ENCODE measurements around the gene TCF23.
A peak's percentile ranks its signal among the peaks of the same experiment; 100 is the strongest.

TCF23 gene

DNA sequence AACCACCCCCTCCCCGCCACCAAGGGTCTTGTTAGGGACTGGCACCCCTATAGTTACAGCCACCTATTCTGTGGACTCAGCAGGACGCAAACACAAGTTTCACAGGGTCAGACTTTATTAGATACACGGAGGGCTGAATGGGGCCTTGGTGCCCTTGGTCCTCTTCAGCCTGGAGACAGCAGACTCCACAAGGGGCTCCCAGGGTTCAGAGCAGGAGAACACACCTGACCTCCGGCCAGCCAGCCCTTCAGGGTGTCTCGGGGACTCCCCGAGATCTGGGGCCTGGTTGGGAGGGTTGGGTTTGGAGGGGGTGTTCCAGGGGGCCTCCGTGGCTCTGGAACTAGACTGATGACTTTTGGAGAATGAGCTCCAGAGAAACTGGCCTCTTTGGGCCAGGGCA is 12.1 kb upstream of the TCF23 start:
- no peaks in the 10 kb centered on the region for H3K9me3 Mint-ChIP-seq
- H3K27ac Mint-ChIP-seq = no peak overlapping the region
- H3K27me3 Mint-ChIP-seq (ENCODE audit: low read depth) = peaks cover 12% of the 10 kb centered on the region
- H3K4me3 Mint-ChIP-seq = no peak overlapping the region
- H3K4me1 Mint-ChIP-seq (ENCODE audit: low read depth) = peaks cover 14% of the 10 kb centered on the region
- peaks cover 11% of the 10 kb centered on the region for H3K36me3 Mint-ChIP-seq (ENCODE audit: low read depth)

DNA sequence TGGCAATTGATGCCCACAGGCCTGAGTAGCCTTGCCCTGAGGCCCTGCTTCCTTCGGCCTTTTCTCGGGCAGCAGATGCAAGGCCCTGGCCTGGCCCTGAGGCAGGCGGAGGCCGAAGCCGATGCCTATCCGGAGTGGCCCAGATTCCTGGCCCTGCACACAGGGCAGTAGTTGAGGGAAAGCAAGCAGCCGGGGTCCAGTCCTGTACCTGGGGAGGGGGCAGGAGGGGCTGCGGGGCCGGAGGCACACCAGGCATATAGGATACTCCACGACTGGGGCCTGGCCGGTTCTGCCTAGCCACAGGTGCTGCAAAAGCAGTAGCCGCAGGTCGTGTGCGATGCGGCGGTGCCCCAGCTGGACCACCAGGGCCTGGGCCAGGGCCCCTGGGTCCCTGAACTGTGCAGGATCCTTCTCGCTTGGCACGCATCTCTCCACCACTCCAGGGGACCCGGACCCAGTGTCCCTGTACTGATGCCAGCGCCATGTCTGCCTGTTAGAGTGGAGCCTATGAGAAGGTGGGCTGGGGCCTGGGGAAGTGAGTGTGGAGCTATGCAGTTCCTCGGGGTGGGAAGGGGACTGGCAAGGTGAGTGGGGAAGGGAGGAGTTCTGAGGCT is 11.4 kb upstream of the TCF23 start:
- peaks cover 10% of the 10 kb centered on the region for H3K36me3 Mint-ChIP-seq (ENCODE audit: low read depth)
- peaks cover 12% of the 10 kb centered on the region for H3K27me3 Mint-ChIP-seq (ENCODE audit: low read depth)
- H3K4me1 Mint-ChIP-seq (ENCODE audit: low read depth) = peaks cover 13% of the 10 kb centered on the region
- no peak overlapping the region for H3K4me3 Mint-ChIP-seq
- no peak overlapping the region for H3K27ac Mint-ChIP-seq
- no peaks in the 10 kb centered on the region for H3K9me3 Mint-ChIP-seq

DNA sequence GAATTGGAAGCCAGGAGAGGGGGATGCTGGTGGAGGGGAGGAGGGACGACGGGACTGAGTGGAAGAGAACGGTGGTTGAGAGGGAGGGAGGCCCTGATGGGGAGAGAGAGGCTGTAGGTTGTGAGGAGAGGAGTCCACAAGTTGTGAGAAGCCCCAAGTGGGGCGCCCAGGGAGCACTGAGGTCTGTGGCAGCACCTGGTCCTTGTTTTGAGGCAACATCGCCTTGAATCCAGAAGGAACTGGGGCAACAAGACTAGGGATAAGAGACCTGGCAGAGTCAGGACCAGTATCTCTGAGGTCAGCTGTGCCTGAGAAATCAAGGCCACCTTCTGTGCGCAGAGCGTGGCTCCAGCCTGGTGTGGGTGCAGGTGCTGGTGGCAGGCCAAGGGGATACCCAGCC is 10.7 kb upstream of the TCF23 start:
- H3K9me3 Mint-ChIP-seq = no peaks in the 10 kb centered on the region
- H3K4me1 Mint-ChIP-seq (ENCODE audit: low read depth) = peaks cover 6% of the 10 kb centered on the region
- peaks cover 6% of the 10 kb centered on the region for H3K36me3 Mint-ChIP-seq (ENCODE audit: low read depth)
- H3K27me3 Mint-ChIP-seq (ENCODE audit: low read depth) = peaks cover 17% of the 10 kb centered on the region
- H3K27ac Mint-ChIP-seq = no peak overlapping the region
- no peak overlapping the region for H3K4me3 Mint-ChIP-seq

DNA sequence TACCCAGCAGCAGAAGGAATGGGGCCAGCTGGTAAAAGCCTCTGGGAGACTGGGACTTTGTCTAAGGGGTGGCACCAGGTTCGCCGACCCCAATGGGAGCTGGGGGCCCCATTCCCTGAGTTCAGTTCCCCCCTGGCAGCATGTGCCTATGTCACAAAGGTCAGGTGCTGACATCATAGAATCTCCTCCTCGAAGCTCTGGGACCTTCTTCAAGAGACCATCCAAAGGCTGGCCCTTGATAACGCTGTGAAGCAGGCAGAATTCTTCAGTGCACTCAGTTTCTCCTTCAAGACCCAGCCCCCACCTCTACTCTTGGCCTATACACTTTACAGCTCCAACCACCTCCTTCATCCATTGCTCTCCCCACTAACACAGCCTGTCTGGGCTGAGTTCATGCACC is 9.5 kb upstream of the TCF23 start, which contains the start of gene PRR30:
Gene PRR30, minus strand, starts transcription at position 101 of the 400 bp plus-strand sequence. CDS start 1,081 bp downstream, outside the sequence.
- H3K4me3 Mint-ChIP-seq = no peak within 1 kb of the TSS
- H3K9me3 Mint-ChIP-seq = no peaks in the 10 kb centered on the region
- no peaks in the 10 kb centered on the region for H3K4me1 Mint-ChIP-seq (ENCODE audit: low read depth)
- no peak within 1 kb of the TSS for H3K27ac Mint-ChIP-seq
- H3K36me3 Mint-ChIP-seq (ENCODE audit: low read depth) = peaks cover 2% of the 10 kb centered on the region
- H3K27me3 Mint-ChIP-seq (ENCODE audit: low read depth) = peaks cover 29% of the 10 kb centered on the region

DNA sequence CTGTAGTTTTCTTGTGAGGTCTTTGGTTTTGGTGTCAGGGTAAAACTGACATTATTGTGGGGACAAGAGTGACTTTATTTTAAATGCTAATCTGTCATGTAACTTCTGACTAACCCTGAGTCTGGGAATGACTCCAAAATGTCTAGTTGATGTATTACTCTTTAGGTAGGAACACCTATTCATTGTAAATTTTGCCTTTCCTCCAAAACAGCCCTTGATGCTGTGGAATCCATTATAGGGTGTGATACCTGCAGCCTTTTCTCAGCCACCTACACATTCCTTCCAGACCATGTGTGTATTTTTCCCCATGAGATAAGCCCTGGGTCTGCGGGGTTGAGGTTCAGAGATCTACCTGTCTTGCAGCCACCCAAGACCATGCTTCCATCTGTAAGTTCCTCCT is 5.5 kb upstream of the TCF23 start:
- Mint-ChIP-seq H3K9me3 (no peaks in the 10 kb centered on the region), H3K27me3 (ENCODE audit: low read depth) (peaks cover 29% of the 10 kb centered on the region), H3K4me3 (no peak overlapping the region), H3K27ac (no peak overlapping the region), H3K4me1 (ENCODE audit: low read depth) (no peaks in the 10 kb centered on the region), H3K36me3 (ENCODE audit: low read depth) (no peaks in the 10 kb centered on the region)

DNA sequence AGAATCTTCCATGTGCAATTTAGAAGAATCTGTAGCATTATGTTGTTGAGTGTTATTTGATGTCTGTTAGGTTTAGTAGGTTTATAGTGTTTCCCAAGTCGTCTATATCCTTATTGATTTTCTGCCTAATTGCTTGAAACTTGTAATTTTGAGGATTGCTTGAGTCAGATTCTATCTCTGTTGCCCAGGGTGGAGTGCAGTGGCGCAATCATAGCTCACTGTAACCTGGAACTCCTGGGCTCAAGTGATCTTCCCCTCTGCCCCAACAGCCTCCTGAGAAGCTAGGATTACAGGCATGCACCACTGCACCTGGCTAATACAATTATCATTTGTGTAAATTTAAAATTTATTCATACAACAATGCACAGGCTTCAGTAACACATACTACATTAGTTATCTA is 3.1 kb upstream of the TCF23 start:
- H3K27ac Mint-ChIP-seq = no peak overlapping the region
- peaks cover 21% of the 10 kb centered on the region for H3K27me3 Mint-ChIP-seq (ENCODE audit: low read depth)
- no peaks in the 10 kb centered on the region for H3K36me3 Mint-ChIP-seq (ENCODE audit: low read depth)
- H3K4me1 Mint-ChIP-seq (ENCODE audit: low read depth) = no peaks in the 10 kb centered on the region
- no peaks in the 10 kb centered on the region for H3K9me3 Mint-ChIP-seq
- no peak overlapping the region for H3K4me3 Mint-ChIP-seq

DNA sequence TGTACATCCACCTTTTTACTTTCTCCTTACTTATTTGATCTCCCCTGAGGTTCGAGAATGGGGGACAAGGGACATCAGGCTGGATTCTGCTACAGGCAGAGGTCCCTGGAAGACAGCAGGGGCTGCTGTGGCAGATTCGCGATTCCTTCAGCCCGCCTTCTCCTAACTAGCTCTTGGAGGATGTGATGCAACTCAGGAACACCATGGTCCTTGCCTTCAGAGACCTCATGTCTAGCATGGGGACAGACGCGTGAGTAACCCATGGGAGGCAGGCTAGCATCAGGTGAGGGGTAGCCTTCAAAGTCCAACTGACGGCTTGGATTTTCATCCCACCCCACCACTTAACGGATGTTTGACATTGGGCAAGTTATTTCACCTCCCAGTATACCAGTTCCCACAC is 869 bp upstream of the TCF23 start:
- no peak overlapping the region for H3K4me3 Mint-ChIP-seq
- H3K36me3 Mint-ChIP-seq (ENCODE audit: low read depth) = no peaks in the 10 kb centered on the region
- peaks cover 17% of the 10 kb centered on the region for H3K27me3 Mint-ChIP-seq (ENCODE audit: low read depth)
- H3K4me1 Mint-ChIP-seq (ENCODE audit: low read depth) = no peaks in the 10 kb centered on the region
- no peaks in the 10 kb centered on the region for H3K9me3 Mint-ChIP-seq
- H3K27ac Mint-ChIP-seq = no peak overlapping the region

DNA sequence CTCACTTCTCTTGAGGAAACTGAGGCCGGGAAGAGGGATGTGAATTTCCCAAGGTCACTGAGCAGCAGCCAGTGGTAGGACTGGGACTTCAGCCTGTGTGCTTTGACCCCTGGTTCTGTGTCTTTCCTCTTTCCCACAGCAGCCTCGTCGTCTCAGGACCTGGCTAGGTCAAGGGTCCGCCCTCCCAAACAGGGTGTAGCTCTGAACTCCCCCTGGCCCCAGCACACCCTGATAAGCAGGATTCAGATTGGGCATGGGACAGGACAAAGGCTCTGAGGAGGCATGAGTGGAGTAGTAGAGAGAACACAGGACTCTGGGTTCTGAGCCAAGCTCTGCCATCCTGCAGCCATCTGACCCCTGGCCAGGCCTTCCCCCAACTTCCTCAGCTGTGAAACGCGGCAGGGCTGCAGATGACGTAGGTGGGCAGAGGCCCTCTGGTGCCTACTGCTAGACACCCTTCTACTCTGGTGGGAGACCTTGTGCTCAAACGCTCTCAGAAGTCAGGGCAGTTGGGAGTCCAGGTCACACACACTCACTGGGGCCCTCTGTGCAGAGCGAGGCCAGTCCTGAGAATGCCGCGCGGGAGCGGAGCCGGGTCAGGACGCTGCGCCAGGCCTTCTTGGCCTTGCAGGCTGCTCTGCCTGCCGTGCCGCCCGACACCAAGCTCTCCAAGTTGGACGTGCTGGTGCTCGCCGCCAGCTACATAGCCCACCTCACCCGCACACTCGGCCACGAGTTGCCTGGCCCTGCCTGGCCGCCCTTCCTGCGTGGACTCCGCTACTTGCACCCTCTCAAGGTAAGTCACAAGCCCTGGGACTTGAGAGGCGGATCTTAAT is 984 bp downstream of the TCF23 start:
- H3K36me3 Mint-ChIP-seq (ENCODE audit: low read depth) = no peaks in the 10 kb centered on the region
- H3K9me3 Mint-ChIP-seq = no peaks in the 10 kb centered on the region
- H3K4me3 Mint-ChIP-seq = no peak overlapping the region
- H3K27ac Mint-ChIP-seq = no peak overlapping the region
- H3K27me3 Mint-ChIP-seq (ENCODE audit: low read depth) = no peaks in the 10 kb centered on the region
- no peaks in the 10 kb centered on the region for H3K4me1 Mint-ChIP-seq (ENCODE audit: low read depth)

DNA sequence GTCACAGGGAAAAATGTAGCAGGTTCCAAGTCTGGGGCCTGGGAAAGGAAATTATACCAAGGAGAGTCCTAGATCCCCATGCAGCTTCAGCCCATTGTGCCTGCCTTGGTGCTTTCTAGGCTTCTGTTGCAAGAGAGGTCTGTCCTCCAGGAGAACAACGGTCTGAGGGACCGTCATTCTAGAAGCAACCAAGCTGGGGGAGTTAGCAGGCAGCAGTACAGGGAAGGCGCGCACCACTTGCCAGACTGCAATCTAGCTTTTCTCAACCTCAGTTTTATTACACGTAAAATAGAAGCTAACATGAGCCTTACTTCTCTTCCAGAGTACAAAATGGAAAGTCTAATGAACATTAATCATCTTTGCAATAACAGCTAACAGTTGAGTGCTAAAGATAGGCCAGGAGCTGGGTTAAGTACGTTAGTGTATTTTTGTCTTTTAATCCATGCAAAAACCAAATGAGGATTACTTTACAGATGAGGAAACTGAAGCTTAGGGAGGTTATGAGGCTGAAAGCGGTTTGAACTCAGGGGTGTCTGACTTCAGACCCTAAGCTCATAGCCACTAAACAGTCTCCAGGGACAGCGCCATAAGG is 1.9 kb downstream of the TCF23 start:
- no peak overlapping the region for H3K4me3 Mint-ChIP-seq
- no peaks in the 10 kb centered on the region for H3K27me3 Mint-ChIP-seq (ENCODE audit: low read depth)
- H3K4me1 Mint-ChIP-seq (ENCODE audit: low read depth) = no peaks in the 10 kb centered on the region
- H3K27ac Mint-ChIP-seq = no peak overlapping the region
- no peaks in the 10 kb centered on the region for H3K9me3 Mint-ChIP-seq
- no peaks in the 10 kb centered on the region for H3K36me3 Mint-ChIP-seq (ENCODE audit: low read depth)

DNA sequence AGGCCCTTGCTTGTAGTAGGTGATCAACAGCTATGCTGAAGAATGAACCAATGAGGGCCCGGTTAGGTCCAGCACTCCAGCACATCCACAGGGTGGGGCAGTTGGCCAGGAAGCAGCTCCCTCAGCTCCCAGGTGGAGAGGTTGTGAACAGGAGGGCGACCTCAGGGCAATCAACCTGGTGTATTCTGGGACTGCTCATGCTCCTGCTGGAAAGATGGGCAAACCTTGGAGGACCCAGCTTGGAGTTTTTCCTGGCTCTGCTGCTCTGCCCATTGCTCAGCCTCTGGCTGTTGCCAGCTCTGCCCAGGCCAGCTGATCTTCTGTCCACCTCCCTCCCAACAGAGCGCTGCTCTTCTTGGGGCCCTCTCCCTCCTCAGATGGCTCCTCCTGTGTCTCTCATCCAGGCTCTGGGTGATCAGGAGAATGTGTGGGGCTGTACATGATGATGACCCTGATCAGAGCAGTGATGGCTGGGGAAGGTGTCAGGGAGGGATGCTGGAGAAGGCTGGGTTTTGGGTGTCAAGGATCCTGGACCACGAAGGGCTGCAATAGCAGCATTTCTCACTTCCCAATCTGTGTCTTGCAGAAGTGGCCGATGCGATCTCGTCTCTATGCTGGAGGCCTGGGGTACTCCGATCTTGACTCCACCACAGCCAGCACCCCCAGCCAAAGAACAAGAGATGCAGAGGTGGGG is 3.4 kb downstream of the TCF23 start:
- no peaks in the 10 kb centered on the region for H3K4me1 Mint-ChIP-seq (ENCODE audit: low read depth)
- no peaks in the 10 kb centered on the region for H3K9me3 Mint-ChIP-seq
- H3K27me3 Mint-ChIP-seq (ENCODE audit: low read depth) = no peaks in the 10 kb centered on the region
- no peaks in the 10 kb centered on the region for H3K36me3 Mint-ChIP-seq (ENCODE audit: low read depth)
- H3K27ac Mint-ChIP-seq = no peak overlapping the region
- no peak overlapping the region for H3K4me3 Mint-ChIP-seq

DNA sequence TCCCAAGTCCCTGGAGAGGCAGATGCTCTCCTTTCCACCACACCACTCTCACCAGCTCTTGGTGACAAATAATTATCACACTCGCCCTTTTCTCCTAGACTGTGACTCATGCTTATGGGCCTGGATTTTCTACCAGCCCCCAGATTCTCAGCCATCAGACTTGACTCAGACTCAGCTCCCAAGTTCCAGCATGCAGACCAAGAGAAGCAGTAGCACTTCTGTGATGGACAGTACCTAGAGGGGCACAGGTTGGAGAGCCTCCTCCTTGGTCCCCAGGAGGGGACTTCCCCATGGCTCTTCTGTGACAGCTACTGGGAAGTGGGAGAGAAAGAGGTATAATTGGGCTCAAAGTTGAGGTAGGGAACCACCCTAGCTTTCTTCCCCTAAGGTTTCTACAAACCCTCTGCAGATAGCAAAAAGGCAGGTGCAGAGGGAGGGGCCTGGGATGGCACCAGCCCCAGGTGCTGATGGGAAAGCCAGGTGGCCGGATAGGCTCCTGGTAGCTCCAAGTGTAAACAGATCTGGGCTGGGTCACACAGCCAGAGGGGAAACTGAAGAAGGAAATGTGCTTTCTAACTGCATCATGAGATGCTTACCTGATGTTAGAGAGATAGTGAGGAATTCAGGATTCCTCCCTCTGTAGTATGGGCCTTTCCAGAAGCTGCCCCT is 4.1 kb downstream of the TCF23 start:
- Mint-ChIP-seq H3K9me3 (no peaks in the 10 kb centered on the region), H3K4me3 (no peak overlapping the region), H3K4me1 (ENCODE audit: low read depth) (no peaks in the 10 kb centered on the region), H3K27me3 (ENCODE audit: low read depth) (no peaks in the 10 kb centered on the region), H3K36me3 (ENCODE audit: low read depth) (no peaks in the 10 kb centered on the region), H3K27ac (no peak overlapping the region)

DNA sequence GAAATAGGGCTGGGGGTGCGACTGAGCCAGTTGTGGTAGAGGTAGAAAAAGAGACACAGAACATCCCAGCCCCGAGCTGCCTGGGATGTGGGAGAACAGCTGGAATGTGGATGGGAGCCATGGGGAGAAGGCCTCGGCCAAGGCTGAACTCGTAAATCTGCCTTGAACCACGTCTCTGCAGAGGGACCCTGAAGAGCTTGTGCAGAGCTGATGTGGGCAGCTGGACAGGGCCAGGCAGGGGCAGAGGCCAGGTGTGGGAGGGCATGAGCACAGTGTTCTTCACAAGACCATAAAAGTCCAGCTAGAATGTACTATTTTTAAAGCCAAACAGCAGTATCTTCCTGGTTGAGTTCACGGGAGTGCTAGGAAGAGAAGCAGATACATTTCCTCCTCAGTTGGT is 5.7 kb downstream of the TCF23 start:
- H3K27me3 Mint-ChIP-seq (ENCODE audit: low read depth) = no peaks in the 10 kb centered on the region
- H3K36me3 Mint-ChIP-seq (ENCODE audit: low read depth) = no peaks in the 10 kb centered on the region
- no peak overlapping the region for H3K4me3 Mint-ChIP-seq
- no peak overlapping the region for H3K27ac Mint-ChIP-seq
- H3K9me3 Mint-ChIP-seq = no peaks in the 10 kb centered on the region
- H3K4me1 Mint-ChIP-seq (ENCODE audit: low read depth) = no peaks in the 10 kb centered on the region

DNA sequence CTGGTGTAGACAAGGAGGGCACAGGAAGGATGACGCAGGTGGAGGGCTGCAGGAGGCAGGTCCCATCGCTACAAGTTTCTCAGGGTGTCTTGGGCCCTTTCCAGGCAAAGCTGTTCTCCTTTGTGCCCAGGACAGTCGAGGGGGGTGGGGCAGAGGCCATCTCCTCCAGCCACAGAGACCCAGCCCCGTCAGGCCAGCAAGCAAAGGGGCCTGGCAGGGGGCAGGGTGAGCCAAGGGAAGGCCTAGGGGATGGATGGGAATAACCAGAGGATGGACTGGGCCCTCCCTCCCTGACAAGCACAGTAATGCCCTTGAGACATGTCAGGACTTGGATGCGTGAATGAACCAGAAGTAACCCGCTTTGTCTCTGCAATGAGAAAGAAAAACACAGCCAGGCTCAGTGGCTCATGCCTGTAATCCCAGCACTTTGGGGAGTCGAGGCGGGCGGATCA is 6.3 kb downstream of the TCF23 start:
- H3K27ac Mint-ChIP-seq = no peak overlapping the region
- no peaks in the 10 kb centered on the region for H3K9me3 Mint-ChIP-seq
- H3K4me3 Mint-ChIP-seq = no peak overlapping the region
- H3K27me3 Mint-ChIP-seq (ENCODE audit: low read depth) = no peaks in the 10 kb centered on the region
- H3K4me1 Mint-ChIP-seq (ENCODE audit: low read depth) = no peaks in the 10 kb centered on the region
- H3K36me3 Mint-ChIP-seq (ENCODE audit: low read depth) = no peaks in the 10 kb centered on the region

DNA sequence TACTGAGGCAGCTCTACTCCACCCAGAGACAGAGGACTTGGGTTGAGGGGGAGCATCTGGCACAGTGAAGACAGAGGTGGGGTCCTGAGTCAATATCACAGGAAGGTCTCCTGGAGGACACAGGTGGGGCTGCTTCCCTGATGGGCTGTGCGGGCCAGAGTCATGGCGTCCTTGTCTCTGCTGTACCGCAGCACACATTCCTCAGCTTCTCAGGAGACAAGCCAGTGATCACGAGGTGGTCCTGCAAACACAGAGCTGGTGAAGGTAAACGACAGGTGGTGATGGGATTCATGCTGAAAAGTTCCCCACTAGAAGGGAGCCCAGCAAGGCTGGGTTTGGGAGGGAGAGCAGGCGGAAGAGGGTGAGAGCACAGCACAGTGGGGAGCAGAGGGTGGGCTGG is 9.7 kb downstream of the TCF23 start:
- Mint-ChIP-seq H3K4me1 (ENCODE audit: low read depth) (no peaks in the 10 kb centered on the region), H3K36me3 (ENCODE audit: low read depth) (no peaks in the 10 kb centered on the region), H3K9me3 (no peaks in the 10 kb centered on the region), H3K4me3 (no peak overlapping the region), H3K27ac (peak overlapping the region; percentile 19), H3K27me3 (ENCODE audit: low read depth) (no peaks in the 10 kb centered on the region)

Measured in T-helper 1 cell treated with Interleukin-12 subunit alpha and Interleukin-12 subunit beta and Interleukin-4 antibody, amounts not matched to agents 30 μg/mL and 1 μg/mL, for 36 hours (primary cell).